NCI-H510A (cell line): Measurements from ENCODE around the gene SLC25A42.
"Not testable (repeated sequence)": the region's sequence is repeated elsewhere in the genome, so short reads cannot be mapped to it uniquely, and the experiment has no call there.

Source experiments
- DNase-seq: peaks from one replicate; lab custom pipeline; 2025; lab: John Stamatoyannopoulos, UW

Gene SLC25A42

GRCh38 chr19:19068659-19069654, 5.2 kb downstream of the SLC25A42 start:
- no peak for DNase-seq

GRCh38 chr19:19071897-19072296, 8.1 kb downstream of the SLC25A42 start:
- DNase-seq: no peak

GRCh38 chr19:19074196-19074882, 10.5 kb downstream of the SLC25A42 start:
- no peak for DNase-seq

GRCh38 chr19:19075126-19075525, 11.3 kb downstream of the SLC25A42 start:
- no peak for DNase-seq

- DNase-seq: no peak
Observed at GRCh38 chr19:19076476-19076875, 12.7 kb downstream of the SLC25A42 start.

GRCh38 chr19:19077103-19077502, 13.3 kb downstream of the SLC25A42 start:
- DNase-seq: no peak

- no peak for DNase-seq
Observed at GRCh38 chr19:19078801-19079200, 15.0 kb downstream of the SLC25A42 start.

- DNase-seq: no peak
Observed at GRCh38 chr19:19079571-19079970, 15.8 kb downstream of the SLC25A42 start.

- no peak for DNase-seq
Observed at GRCh38 chr19:19081642-19082151, 17.9 kb downstream of the SLC25A42 start.

GRCh38 chr19:19083413-19084178, 19.8 kb downstream of the SLC25A42 start:
- DNase-seq: no peak

GRCh38 chr19:19087676-19088075, 23.9 kb downstream of the SLC25A42 start:
- no peak for DNase-seq

- no peak for DNase-seq
Observed at GRCh38 chr19:19094513-19094912, 30.7 kb downstream of the SLC25A42 start.

GRCh38 chr19:19095691-19096090, 31.9 kb downstream of the SLC25A42 start:
- no peak for DNase-seq

- DNase-seq: no peak
Observed at GRCh38 chr19:19096641-19097627, 33.1 kb downstream of the SLC25A42 start.

GRCh38 chr19:19098084-19098702, 34.4 kb downstream of the SLC25A42 start:
- no peak for DNase-seq

GRCh38 chr19:19098703-19099632, 35.2 kb downstream of the SLC25A42 start:
- no peak for DNase-seq

GRCh38 chr19:19101540-19101939, 37.7 kb downstream of the SLC25A42 start:
- DNase-seq: no peak

GRCh38 chr19:19102566-19102965, 38.8 kb downstream of the SLC25A42 start:
- not testable (repeated sequence) for DNase-seq

GRCh38 chr19:19103167-19103566, 39.4 kb downstream of the SLC25A42 start:
- no peak for DNase-seq
